IMR-90 (cell line): ENCODE results near the gene POLG2. TPM values are rescaled to one million over a fixed set of nuclear protein-coding genes. Genes with fewer than 3 reads are reported as not detected.

Source experiments
- ATAC-seq: fragments of 200-7000 bp; cut with Tn5 transposase; 2 replicates; pipeline ENCODE4 v1.9.1; 2020; ENCODE audit warnings: low read depth, mild to moderate bottlenecking, moderate library complexity
- BruUV-seq: library from RNA; stranded (reverse); fragments of 400-500 nt; replicated peaks from 2 replicates; lab custom pipeline; 2021; lab: Mats Ljungman, UMichigan
- CTCF ChIA-PET: fragments of 300-600 bp; formaldehyde crosslinking; extraction: SDS; loops from one replicate; lab custom pipeline; 2021; ENCODE audit warnings: antibody characterized with exemption; lab: Yijun Ruan, JAX
- POLR2A ChIA-PET: fragments of 300-600 bp; sonication (Branson Sonifier 250); formaldehyde crosslinking; loops from one replicate; lab custom pipeline; 2022; ENCODE audit warnings: antibody characterized with exemption; ENCODE audit not compliant: unreplicated experiment; lab: Charles Lee
- DNase-seq: peaks from one replicate; pipeline ENCODE4 v3.0.0; 2013
- H2AFZ ChIP-seq: replicated peaks from 2 replicates; pipeline ENCODE3; 2013; ENCODE audit warnings: low read length, mild to moderate bottlenecking; ENCODE audit not compliant: poor library complexity
- H2AK5ac ChIP-seq: 2 replicates; pipeline ENCODE4 v1.6.1; 2013; ENCODE audit warnings: low read depth, low read length, inconsistent platforms
- H2AK9ac ChIP-seq: replicated peaks from 2 replicates; pipeline ENCODE3; 2013; ENCODE audit warnings: mild to moderate bottlenecking, low read depth, low read length, moderate library complexity; ENCODE audit not compliant: poor library complexity
- H2BK120ac ChIP-seq: 2 replicates; pipeline ENCODE4 v1.6.1; 2013; ENCODE audit warnings: low read depth, low read length, inconsistent platforms
- H2BK15ac ChIP-seq: 3 replicates; pipeline ENCODE4 v1.6.1; 2013; ENCODE audit warnings: low read depth, low read length, inconsistent platforms
- H2BK20ac ChIP-seq: 2 replicates; pipeline ENCODE4 v1.6.1; 2013; ENCODE audit warnings: low read depth, mild to moderate bottlenecking, inconsistent platforms, low read length, moderate library complexity
- H2BK5ac ChIP-seq: 2 replicates; pipeline ENCODE4 v1.6.1; 2013; ENCODE audit warnings: mild to moderate bottlenecking, low read depth, low read length, inconsistent platforms; ENCODE audit not compliant: poor library complexity, severe bottlenecking
- H3K14ac ChIP-seq: replicated peaks from 2 replicates; pipeline ENCODE4 v1.6.1; 2013; ENCODE audit warnings: low read depth, low read length, inconsistent platforms
- H3K18ac ChIP-seq: 2 replicates; pipeline ENCODE4 v1.6.1; 2013; ENCODE audit warnings: low read depth, low read length, control low read depth
- H3K23ac ChIP-seq: 2 replicates; pipeline ENCODE4 v1.6.1; 2013; ENCODE audit warnings: low read depth, low read length, inconsistent platforms
- H3K27ac ChIP-seq: 2 replicates; pipeline ENCODE4 v1.5.1; 2013; ENCODE audit warnings: mild to moderate bottlenecking, control low read depth, low read length; ENCODE audit not compliant: insufficient read depth
- H3K27me3 ChIP-seq: 2 replicates; pipeline ENCODE4 v1.6.1; 2013; ENCODE audit warnings: low read length; ENCODE audit not compliant: control insufficient read depth, insufficient read depth
- H3K36me3 ChIP-seq: 2 replicates; pipeline ENCODE4 v1.6.1; 2013; ENCODE audit warnings: low read length, mixed read lengths; ENCODE audit not compliant: control insufficient read depth, insufficient read depth
- H3K4ac ChIP-seq: 2 replicates; pipeline ENCODE4 v1.6.1; 2013; ENCODE audit warnings: low read depth, low read length, inconsistent platforms
- H3K4me1 ChIP-seq: 2 replicates; pipeline ENCODE4 v1.6.1; 2013; ENCODE audit warnings: low read length, mixed read lengths; ENCODE audit not compliant: control insufficient read depth, insufficient read depth
- H3K4me2 ChIP-seq: 2 replicates; pipeline ENCODE4 v1.6.1; 2013; ENCODE audit warnings: low read depth, mild to moderate bottlenecking, control low read depth, low read length, moderate library complexity
- H3K4me3 ChIP-seq: 2 replicates; pipeline ENCODE4 v1.5.1; 2013; ENCODE audit warnings: low read depth, mild to moderate bottlenecking, control low read depth, low read length, moderate library complexity; ENCODE audit not compliant: insufficient read depth
- H3K56ac ChIP-seq: 2 replicates; pipeline ENCODE4 v1.6.1; 2013; ENCODE audit warnings: low read length, inconsistent platforms; ENCODE audit not compliant: insufficient read depth; ENCODE audit errors: extremely low read depth
- H3K79me1 ChIP-seq, 2 experiments: 2 replicates each; pipeline ENCODE4 v1.6.1; 2013; ENCODE audit warnings: low read length in 2 of 2, inconsistent platforms in 1 of 2, low read depth in 1 of 2
- H3K9ac ChIP-seq: 2 replicates; pipeline ENCODE4 v1.6.1; 2013; ENCODE audit warnings: low read depth, low read length, control low read depth
- H3K9me1 ChIP-seq: 2 replicates; pipeline ENCODE4 v1.6.1; 2013; ENCODE audit warnings: low read length, inconsistent platforms; ENCODE audit not compliant: insufficient read depth
- H3K9me3 ChIP-seq: 2 replicates; pipeline ENCODE4 v1.6.1; 2013; ENCODE audit warnings: low read length; ENCODE audit not compliant: control insufficient read depth, insufficient read depth
- H4K20me1 ChIP-seq: 2 replicates; pipeline ENCODE4 v1.6.1; 2013; ENCODE audit warnings: low read length, inconsistent platforms; ENCODE audit not compliant: insufficient read depth
- H4K5ac ChIP-seq: 2 replicates; pipeline ENCODE4 v1.6.1; 2013; ENCODE audit warnings: mild to moderate bottlenecking, low read depth, low read length, control low read depth
- H4K8ac ChIP-seq, 2 experiments: 2 replicates each; pipeline ENCODE4 v1.6.1; 2013; ENCODE audit warnings: low read depth in 2 of 2, low read length in 2 of 2, control low read depth in 1 of 2, inconsistent platforms in 1 of 2
- H4K91ac ChIP-seq: 2 replicates; pipeline ENCODE4 v1.6.1; 2013; ENCODE audit warnings: low read depth, low read length, inconsistent platforms; ENCODE audit not compliant: insufficient read depth
- BHLHE40 ChIP-seq: fragments of 150-350 bp; IDR thresholded peaks from 2 replicates; pipeline ENCODE4 v1.6.1; 2016; ENCODE audit warnings: mild to moderate bottlenecking, low read depth, low read length
- CEBPB ChIP-seq: IDR thresholded peaks from 2 replicates; pipeline ENCODE4 v1.6.1; 2012; ENCODE audit warnings: low read depth, low read length, improper control_type of control experiment
- CHD1 ChIP-seq: IDR thresholded peaks from 2 replicates; pipeline ENCODE4 v1.6.1; 2012; ENCODE audit warnings: low read depth, low read length, improper control_type of control experiment
- FOS ChIP-seq: fragments of 150-350 bp; IDR thresholded peaks from 2 replicates; pipeline ENCODE4 v1.6.1; 2016; ENCODE audit warnings: low read depth, low read length
- MAFK ChIP-seq: IDR thresholded peaks from 2 replicates; pipeline ENCODE4 v1.6.1; 2012; ENCODE audit warnings: low read depth, low read length, improper control_type of control experiment
- MAZ ChIP-seq: IDR thresholded peaks from 2 replicates; pipeline ENCODE4 v1.6.1; 2012; ENCODE audit warnings: low read depth, mild to moderate bottlenecking, low read length, improper control_type of control experiment, moderate library complexity, borderline replicate concordance
- MXI1 ChIP-seq: IDR thresholded peaks from 2 replicates; pipeline ENCODE4 v1.6.1; 2012; ENCODE audit warnings: low read depth, mild to moderate bottlenecking, low read length, moderate library complexity, borderline replicate concordance
- NFE2L2 ChIP-seq: fragments of 150-350 bp; IDR thresholded peaks from 2 replicates; pipeline ENCODE4 v1.6.1; 2016; ENCODE audit warnings: low read depth, mild to moderate bottlenecking, low read length
- POLR2A ChIP-seq: IDR thresholded peaks from 2 replicates; pipeline ENCODE4 v1.6.1; 2012; ENCODE audit warnings: mild to moderate bottlenecking, low read depth, low read length
- RAD21 ChIP-seq: IDR thresholded peaks from 2 replicates; pipeline ENCODE4 v1.6.1; 2012; ENCODE audit warnings: low read length, improper control_type of control experiment
- RCOR1 ChIP-seq: IDR thresholded peaks from 2 replicates; pipeline ENCODE4 v1.6.1; 2012; ENCODE audit warnings: mild to moderate bottlenecking, low read length, improper control_type of control experiment; ENCODE audit not compliant: insufficient replicate concordance
- RFX5 ChIP-seq: IDR thresholded peaks from 2 replicates; pipeline ENCODE4 v1.8.0; 2012; ENCODE audit warnings: low read depth, mild to moderate bottlenecking, low read length, moderate library complexity
- SMC3 ChIP-seq: fragments of 150-350 bp; IDR thresholded peaks from 2 replicates; pipeline ENCODE4 v1.6.1; 2016; ENCODE audit warnings: low read depth, mild to moderate bottlenecking, antibody characterized with exemption, low read length, moderate library complexity
- WGBS, 2 experiments: methylation state at CpG; one replicate each; pipeline versions ENCODE4 v1.1.5 to v1.1.7; 2013; ENCODE audit warnings: missing lambda C conversion rate in 2 of 2; ENCODE audit not compliant: insufficient read length in 1 of 2; ENCODE audit errors: extremely low coverage in 2 of 2; 5-methylcytosine and 5-hydroxymethylcytosine counted together
- dilution Hi-C: fragments of 300-500 bp; cut with HindIII; formaldehyde crosslinking; loops from one replicate; pipeline ENCODE4 v1.14.3; 2018; ENCODE audit warnings: low sequenced_read_pairs; ENCODE audit not compliant: unreplicated experiment
- in situ Hi-C: fragments of 300-500 bp; cut with MboI; formaldehyde crosslinking; loops from 3 replicates; pipeline ENCODE4 v1.14.3; 2019; ENCODE audit warnings: low sequenced_read_pairs, inconsistent platforms, mixed read lengths
- intact Hi-C: fragments of 100-400 bp; cut with micrococcal nuclease; formaldehyde crosslinking; loops from 2 replicates; pipeline ENCODE4 v1.10.0; 2022
- polyA plus RNA-seq, 3 experiments: library from polyadenylated mRNA; depleted of rRNA; stranded (reverse); fragments of >200 nt; gene quantifications; 2 replicates each; pipeline ENCODE4 v1.2.3, GENCODE V29; 2012; ENCODE audit warnings: low replicate concordance in 1 of 3
- total RNA-seq: library from RNA; depleted of rRNA; stranded (reverse); fragments of >200 nt; gene quantifications from 2 replicates; pipeline ENCODE4 v1.2.3, GENCODE V29; 2012
- TF ChIP-seq, protein P1 (sequence below): conservative IDR thresholded peaks from 2 replicates; pipeline ENCODE4 v1.5.1; 2012; ENCODE audit warnings: mild to moderate bottlenecking, low read depth, low read length, improper control_type of control experiment
- TF ChIP-seq, protein P2 (sequence below): fragments of 150-350 bp; IDR thresholded peaks from 2 replicates; pipeline ENCODE4 v1.6.1; 2016; ENCODE audit warnings: low read depth, mild to moderate bottlenecking, low read length, moderate library complexity, borderline replicate concordance
- TF ChIP-seq, protein P3 (sequence below): fragments of 150-350 bp; IDR thresholded peaks from 2 replicates; pipeline ENCODE4 v1.6.1; 2017; ENCODE audit warnings: mild to moderate bottlenecking, antibody characterized with exemption, low read length, low read depth

Gene POLG2
- total and polyA plus RNA-seq, 2 of the 4 experiments (the other 2 are of a cell fraction), result 7.0 to 7.7 TPM

DNA sequence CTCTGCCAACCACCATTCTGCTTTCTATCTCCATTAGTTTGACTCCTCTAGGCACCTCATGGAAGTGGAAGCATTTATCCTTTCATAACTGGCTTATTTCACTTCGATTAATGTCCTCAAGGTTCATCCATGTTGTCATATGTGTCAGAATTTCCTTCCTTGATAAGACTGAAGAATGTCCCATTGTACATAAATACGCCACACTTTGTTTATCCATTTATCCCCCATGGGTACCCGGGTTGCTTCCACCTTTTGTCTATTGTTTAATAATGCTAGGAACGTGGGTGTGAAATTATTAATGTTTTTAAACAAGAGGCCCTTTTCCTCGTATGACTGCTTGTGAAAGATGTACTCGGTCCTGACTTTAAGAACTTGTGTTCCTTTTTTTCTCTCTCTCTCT lies 35.1 kb downstream of the POLG2 start:
- H2BK15ac ChIP-seq, result no peak overlapping the region
- in situ Hi-C loops, result no loop called here
- H3K4me2 ChIP-seq, result no peak overlapping the region
- H2AFZ ChIP-seq, result no peak overlapping the region
- TF ChIP-seq MXI1 (no peak), FOS (no peak), CHD1 (no peak), BHLHE40 (no peak), CEBPB (no peak), RAD21 (no peak), MAZ (no peak), NFE2L2 (no peak), MAFK (no peak), RFX5 (no peak), SMC3 (no peak), POLR2A (no peak), RCOR1 (no peak)
- TF ChIP-seq, protein P1, sequence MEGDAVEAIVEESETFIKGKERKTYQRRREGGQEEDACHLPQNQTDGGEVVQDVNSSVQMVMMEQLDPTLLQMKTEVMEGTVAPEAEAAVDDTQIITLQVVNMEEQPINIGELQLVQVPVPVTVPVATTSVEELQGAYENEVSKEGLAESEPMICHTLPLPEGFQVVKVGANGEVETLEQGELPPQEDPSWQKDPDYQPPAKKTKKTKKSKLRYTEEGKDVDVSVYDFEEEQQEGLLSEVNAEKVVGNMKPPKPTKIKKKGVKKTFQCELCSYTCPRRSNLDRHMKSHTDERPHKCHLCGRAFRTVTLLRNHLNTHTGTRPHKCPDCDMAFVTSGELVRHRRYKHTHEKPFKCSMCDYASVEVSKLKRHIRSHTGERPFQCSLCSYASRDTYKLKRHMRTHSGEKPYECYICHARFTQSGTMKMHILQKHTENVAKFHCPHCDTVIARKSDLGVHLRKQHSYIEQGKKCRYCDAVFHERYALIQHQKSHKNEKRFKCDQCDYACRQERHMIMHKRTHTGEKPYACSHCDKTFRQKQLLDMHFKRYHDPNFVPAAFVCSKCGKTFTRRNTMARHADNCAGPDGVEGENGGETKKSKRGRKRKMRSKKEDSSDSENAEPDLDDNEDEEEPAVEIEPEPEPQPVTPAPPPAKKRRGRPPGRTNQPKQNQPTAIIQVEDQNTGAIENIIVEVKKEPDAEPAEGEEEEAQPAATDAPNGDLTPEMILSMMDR, result no peak
- TF ChIP-seq, protein P2, sequence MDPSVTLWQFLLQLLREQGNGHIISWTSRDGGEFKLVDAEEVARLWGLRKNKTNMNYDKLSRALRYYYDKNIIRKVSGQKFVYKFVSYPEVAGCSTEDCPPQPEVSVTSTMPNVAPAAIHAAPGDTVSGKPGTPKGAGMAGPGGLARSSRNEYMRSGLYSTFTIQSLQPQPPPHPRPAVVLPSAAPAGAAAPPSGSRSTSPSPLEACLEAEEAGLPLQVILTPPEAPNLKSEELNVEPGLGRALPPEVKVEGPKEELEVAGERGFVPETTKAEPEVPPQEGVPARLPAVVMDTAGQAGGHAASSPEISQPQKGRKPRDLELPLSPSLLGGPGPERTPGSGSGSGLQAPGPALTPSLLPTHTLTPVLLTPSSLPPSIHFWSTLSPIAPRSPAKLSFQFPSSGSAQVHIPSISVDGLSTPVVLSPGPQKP, result no peak
- TF ChIP-seq, protein P3, sequence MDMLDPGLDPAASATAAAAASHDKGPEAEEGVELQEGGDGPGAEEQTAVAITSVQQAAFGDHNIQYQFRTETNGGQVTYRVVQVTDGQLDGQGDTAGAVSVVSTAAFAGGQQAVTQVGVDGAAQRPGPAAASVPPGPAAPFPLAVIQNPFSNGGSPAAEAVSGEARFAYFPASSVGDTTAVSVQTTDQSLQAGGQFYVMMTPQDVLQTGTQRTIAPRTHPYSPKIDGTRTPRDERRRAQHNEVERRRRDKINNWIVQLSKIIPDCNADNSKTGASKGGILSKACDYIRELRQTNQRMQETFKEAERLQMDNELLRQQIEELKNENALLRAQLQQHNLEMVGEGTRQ, result no peak
- H3K79me1 ChIP-seq, result no peaks in the 10 kb centered on the region
- no peak overlapping the region for H3K23ac ChIP-seq
- no peak overlapping the region for H3K56ac ChIP-seq
- no peak overlapping the region for H3K18ac ChIP-seq
- H2BK20ac ChIP-seq, result no peak overlapping the region
- H2BK5ac ChIP-seq, result no peak overlapping the region
- intact Hi-C loops, result no loop called here
- dilution Hi-C loops, result no loop called here
- H2BK120ac ChIP-seq, result no peak overlapping the region
- ATAC-seq (no peak), DNase-seq (no peak)
- H2AK9ac ChIP-seq, result no peak overlapping the region
- H3K4me3 ChIP-seq, result no peak overlapping the region
- no peak overlapping the region for H3K14ac ChIP-seq
- ChIA-PET CTCF (no interaction called here), POLR2A (no interaction called here)
- 100% methylated on average over 1 of the region's 6 CpGs; no CpG with 5 or more reads in 1 of the 2 experiments for WGBS, 2 experiments
- no peaks in the 10 kb centered on the region for H3K36me3 ChIP-seq
- H2AK5ac ChIP-seq, result no peak overlapping the region
- H3K4ac ChIP-seq, result no peak overlapping the region
- H3K27ac ChIP-seq, result no peak overlapping the region
- H4K91ac ChIP-seq, result no peak overlapping the region
- H4K5ac ChIP-seq, result no peak overlapping the region
- H3K9ac ChIP-seq, result no peak overlapping the region
- H3K9me3 ChIP-seq, result no peaks in the 10 kb centered on the region
- H3K9me1 ChIP-seq, result peaks cover 11% of the 10 kb centered on the region; the same call in 1 of the 2 replicates
- no TSS peak for BruUV-seq
- H4K20me1 ChIP-seq, result no peaks in the 10 kb centered on the region
- no peaks in the 10 kb centered on the region; the same call in none of the 2 replicates for H3K27me3 ChIP-seq
- H3K4me1 ChIP-seq, result peaks cover 8% of the 10 kb centered on the region
- H4K8ac ChIP-seq, result no peak overlapping the region
